ENCODE measurements around the gene NDE1. TPM values are rescaled to one million over a fixed set of nuclear protein-coding genes. Genes with fewer than 3 reads are reported as not detected.

The NDE1 gene
- total and polyA plus RNA-seq, 4 donors: 2.5 to 17.3 (median 4.4) TPM

DNA sequence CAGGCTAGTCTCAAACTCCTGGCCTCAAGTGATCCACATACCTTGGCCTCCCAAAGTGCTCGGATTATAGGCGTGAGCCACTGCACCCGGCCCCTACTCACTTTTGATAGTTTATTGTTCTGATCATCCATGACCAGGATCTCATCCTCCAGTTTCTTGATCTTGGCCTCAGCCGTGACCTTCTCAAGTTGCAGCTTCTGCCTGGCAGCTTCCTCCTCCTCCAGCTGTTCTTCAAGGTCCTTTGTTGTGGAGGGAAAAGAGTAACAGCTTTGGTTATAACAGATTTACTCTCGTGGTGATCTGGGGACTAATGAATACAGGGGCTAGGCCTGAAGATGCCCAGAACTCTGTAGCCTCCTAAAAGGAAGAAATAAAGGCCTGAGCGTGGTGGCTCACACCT lies 89.9 kb downstream of the NDE1 start (continued):
- no peak for TF ChIP-seq HNF4A (conservative IDR thresholded peaks at IDR 0.05)

DNA sequence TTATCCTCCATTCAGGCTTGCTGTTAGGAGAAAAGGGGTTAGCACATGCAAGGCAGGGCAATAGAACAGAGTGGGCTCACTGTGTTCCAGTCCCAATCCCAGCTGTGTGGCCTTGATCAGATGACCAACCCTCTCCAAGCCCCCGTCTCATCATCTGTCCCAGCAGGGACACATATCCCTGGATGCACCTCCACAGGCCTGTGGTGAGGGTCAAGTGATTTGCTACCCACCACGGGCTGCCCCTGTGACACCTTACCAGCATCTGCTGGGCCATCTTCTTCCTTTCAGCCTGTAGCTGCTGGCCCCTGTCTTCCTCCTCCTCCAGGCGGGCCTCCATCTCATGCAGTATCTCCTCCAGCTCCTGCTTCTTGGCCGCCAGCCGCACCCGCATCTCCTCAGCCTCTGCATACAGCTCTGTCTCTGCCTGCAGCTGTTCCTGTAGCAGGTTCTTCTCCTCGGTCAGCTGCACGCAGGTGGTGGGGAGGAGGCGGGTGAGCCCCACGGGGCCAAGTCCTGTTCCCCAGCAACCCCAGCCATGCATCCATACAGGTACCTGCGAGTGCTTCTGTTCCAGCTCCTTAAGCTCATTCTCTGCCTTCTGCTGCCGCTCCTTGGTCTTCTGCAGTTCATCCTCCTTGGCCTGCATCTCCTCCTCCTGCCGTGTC lies 91.3 kb downstream of the NDE1 start:
- no peaks in the 10 kb centered on the region for H3K36me3 ChIP-seq (ENCODE audit: control insufficient read depth in 4 of 4, insufficient read depth in 3 of 4, low read depth in 1 of 4, low read length in 3 of 4)
- no peak overlapping the region for H3K4me3 ChIP-seq (ENCODE audit: low read depth in 1 of 3, low read length in 3 of 3)
- DNase-seq (ENCODE audit: low spot score): no peak
- H3K9ac ChIP-seq (ENCODE audit: low read depth in 1 of 2, low read length in 2 of 2): no peak overlapping the region
- 95% methylated on average over 13 of the region's 13 CpGs for WGBS
- TF ChIP-seq RXRA (IDR thresholded peaks at IDR 0.05): no peak
- TF ChIP-seq EGR1 (IDR thresholded peaks at IDR 0.05; ENCODE audit: low read depth in 2 of 2): no peak
- TF ChIP-seq, protein P1, sequence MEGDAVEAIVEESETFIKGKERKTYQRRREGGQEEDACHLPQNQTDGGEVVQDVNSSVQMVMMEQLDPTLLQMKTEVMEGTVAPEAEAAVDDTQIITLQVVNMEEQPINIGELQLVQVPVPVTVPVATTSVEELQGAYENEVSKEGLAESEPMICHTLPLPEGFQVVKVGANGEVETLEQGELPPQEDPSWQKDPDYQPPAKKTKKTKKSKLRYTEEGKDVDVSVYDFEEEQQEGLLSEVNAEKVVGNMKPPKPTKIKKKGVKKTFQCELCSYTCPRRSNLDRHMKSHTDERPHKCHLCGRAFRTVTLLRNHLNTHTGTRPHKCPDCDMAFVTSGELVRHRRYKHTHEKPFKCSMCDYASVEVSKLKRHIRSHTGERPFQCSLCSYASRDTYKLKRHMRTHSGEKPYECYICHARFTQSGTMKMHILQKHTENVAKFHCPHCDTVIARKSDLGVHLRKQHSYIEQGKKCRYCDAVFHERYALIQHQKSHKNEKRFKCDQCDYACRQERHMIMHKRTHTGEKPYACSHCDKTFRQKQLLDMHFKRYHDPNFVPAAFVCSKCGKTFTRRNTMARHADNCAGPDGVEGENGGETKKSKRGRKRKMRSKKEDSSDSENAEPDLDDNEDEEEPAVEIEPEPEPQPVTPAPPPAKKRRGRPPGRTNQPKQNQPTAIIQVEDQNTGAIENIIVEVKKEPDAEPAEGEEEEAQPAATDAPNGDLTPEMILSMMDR (IDR thresholded peaks at IDR 0.05; ENCODE audit: low read depth, low read length, missing input control): no peak
- no peak for TF ChIP-seq YY1 (IDR thresholded peaks at IDR 0.05)
- TF ChIP-seq NR2F2 (IDR thresholded peaks at IDR 0.05): no peak
- no peak for TF ChIP-seq GABPA (IDR thresholded peaks at IDR 0.05 in 1 of 2, conservative IDR thresholded peaks at IDR 0.05 in 1 of 2)
- TF ChIP-seq, protein P2, sequence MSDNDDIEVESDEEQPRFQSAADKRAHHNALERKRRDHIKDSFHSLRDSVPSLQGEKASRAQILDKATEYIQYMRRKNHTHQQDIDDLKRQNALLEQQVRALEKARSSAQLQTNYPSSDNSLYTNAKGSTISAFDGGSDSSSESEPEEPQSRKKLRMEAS (IDR thresholded peaks at IDR 0.05): no peak
- TF ChIP-seq TAF1 (conservative IDR thresholded peaks at IDR 0.05): no peak
- no peak for TF ChIP-seq RAD21 (IDR thresholded peaks at IDR 0.05)
- TF ChIP-seq HNF4A (conservative IDR thresholded peaks at IDR 0.05): no peak
- TF ChIP-seq, protein P3, sequence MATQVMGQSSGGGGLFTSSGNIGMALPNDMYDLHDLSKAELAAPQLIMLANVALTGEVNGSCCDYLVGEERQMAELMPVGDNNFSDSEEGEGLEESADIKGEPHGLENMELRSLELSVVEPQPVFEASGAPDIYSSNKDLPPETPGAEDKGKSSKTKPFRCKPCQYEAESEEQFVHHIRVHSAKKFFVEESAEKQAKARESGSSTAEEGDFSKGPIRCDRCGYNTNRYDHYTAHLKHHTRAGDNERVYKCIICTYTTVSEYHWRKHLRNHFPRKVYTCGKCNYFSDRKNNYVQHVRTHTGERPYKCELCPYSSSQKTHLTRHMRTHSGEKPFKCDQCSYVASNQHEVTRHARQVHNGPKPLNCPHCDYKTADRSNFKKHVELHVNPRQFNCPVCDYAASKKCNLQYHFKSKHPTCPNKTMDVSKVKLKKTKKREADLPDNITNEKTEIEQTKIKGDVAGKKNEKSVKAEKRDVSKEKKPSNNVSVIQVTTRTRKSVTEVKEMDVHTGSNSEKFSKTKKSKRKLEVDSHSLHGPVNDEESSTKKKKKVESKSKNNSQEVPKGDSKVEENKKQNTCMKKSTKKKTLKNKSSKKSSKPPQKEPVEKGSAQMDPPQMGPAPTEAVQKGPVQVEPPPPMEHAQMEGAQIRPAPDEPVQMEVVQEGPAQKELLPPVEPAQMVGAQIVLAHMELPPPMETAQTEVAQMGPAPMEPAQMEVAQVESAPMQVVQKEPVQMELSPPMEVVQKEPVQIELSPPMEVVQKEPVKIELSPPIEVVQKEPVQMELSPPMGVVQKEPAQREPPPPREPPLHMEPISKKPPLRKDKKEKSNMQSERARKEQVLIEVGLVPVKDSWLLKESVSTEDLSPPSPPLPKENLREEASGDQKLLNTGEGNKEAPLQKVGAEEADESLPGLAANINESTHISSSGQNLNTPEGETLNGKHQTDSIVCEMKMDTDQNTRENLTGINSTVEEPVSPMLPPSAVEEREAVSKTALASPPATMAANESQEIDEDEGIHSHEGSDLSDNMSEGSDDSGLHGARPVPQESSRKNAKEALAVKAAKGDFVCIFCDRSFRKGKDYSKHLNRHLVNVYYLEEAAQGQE (IDR thresholded peaks at IDR 0.05): no peak
- TF ChIP-seq HNF4G (IDR thresholded peaks at IDR 0.05): no peak
- no peak for TF ChIP-seq JUND (IDR thresholded peaks at IDR 0.05)
- TF ChIP-seq FOXA1 (IDR thresholded peaks at IDR 0.05): no peak
- TF ChIP-seq SP1 (IDR thresholded peaks at IDR 0.05): no peak
- no peak for TF ChIP-seq FOXA2 (IDR thresholded peaks at IDR 0.05)
- TF ChIP-seq, protein P4, sequence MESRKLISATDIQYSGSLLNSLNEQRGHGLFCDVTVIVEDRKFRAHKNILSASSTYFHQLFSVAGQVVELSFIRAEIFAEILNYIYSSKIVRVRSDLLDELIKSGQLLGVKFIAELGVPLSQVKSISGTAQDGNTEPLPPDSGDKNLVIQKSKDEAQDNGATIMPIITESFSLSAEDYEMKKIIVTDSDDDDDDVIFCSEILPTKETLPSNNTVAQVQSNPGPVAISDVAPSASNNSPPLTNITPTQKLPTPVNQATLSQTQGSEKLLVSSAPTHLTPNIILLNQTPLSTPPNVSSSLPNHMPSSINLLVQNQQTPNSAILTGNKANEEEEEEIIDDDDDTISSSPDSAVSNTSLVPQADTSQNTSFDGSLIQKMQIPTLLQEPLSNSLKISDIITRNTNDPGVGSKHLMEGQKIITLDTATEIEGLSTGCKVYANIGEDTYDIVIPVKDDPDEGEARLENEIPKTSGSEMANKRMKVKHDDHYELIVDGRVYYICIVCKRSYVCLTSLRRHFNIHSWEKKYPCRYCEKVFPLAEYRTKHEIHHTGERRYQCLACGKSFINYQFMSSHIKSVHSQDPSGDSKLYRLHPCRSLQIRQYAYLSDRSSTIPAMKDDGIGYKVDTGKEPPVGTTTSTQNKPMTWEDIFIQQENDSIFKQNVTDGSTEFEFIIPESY (IDR thresholded peaks at IDR 0.05): no peak
- TF ChIP-seq, protein P5, sequence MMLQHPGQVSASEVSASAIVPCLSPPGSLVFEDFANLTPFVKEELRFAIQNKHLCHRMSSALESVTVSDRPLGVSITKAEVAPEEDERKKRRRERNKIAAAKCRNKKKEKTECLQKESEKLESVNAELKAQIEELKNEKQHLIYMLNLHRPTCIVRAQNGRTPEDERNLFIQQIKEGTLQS (IDR thresholded peaks at IDR 0.05): no peak
- H3K9me3 ChIP-seq (ENCODE audit: control insufficient read depth in 4 of 4, low read length in 3 of 4): peaks cover 0 to 2% (median 0%) of the 10 kb centered on the region in 4 donors
- H3K27me3 ChIP-seq (ENCODE audit: control insufficient read depth in 4 of 4, insufficient read depth in 4 of 4, low read length in 3 of 4): no peaks in the 10 kb centered on the region
- no peaks in the 10 kb centered on the region for H3K4me1 ChIP-seq (ENCODE audit: control insufficient read depth in 4 of 4, insufficient read depth in 4 of 4, low read length in 3 of 4)
- no peak overlapping the region for H3K27ac ChIP-seq (ENCODE audit: low read depth in 1 of 2, low read length in 2 of 2)

Measured in liver (tissue), 9 donors.